ENCODE measurements around the gene LNP1.

GRCh38 chr3:100423611-100424010 lies 22.3 kb downstream of the LNP1 start:
- TF ChIP-seq RARB (CRISPR knock-in tag; IDR thresholded peaks at IDR 0.05): no peak
- TF ChIP-seq ZNF70 (CRISPR knock-in tag; IDR thresholded peaks at IDR 0.05): no peak

All from SK-N-SH treated with all-trans-retinoic acid at 6 μM for 48 hours (cell line).